ENCODE data around the gene C1orf21.

Gene C1orf21

GRCh38 chr1:184618851-184619250 lies 232.0 kb downstream of the C1orf21 start:
- no CpG with 5 or more reads among the region's 3 CpGs for WGBS (ENCODE audit: extremely low coverage, insufficient coverage, insufficient read length)
- no peaks in the 10 kb centered on the region for H3K4me1 ChIP-seq (ENCODE audit: control insufficient read depth in 1 of 2, insufficient read depth in 2 of 2, low read length in 2 of 2)
- peak; percentile 70 to 95 for DNase-seq

GRCh38 chr1:184620469-184620868 lies 233.6 kb downstream of the C1orf21 start:
- no peak overlapping the region for H3K27ac ChIP-seq (ENCODE audit: low read depth, low read length)
- no peak overlapping the region for H3K9ac ChIP-seq (ENCODE audit: low read length)
- no peak overlapping the region for H3K4me3 ChIP-seq (ENCODE audit: low read depth, low read length)
- no peak overlapping the region for H4K12ac ChIP-seq (ENCODE audit: low read depth, low read length)
- no peak overlapping the region for H2BK120ac ChIP-seq (ENCODE audit: insufficient read depth, low read length, poor library complexity)
- H2BK12ac ChIP-seq (ENCODE audit: low read length): no peak overlapping the region
- H3K79me1 ChIP-seq (ENCODE audit: low read length): no peaks in the 10 kb centered on the region
- H4K91ac ChIP-seq (ENCODE audit: low read depth, low read length): no peak overlapping the region
- H3K9me3 ChIP-seq (ENCODE audit: insufficient read depth, low read depth, low read length): no peaks in the 10 kb centered on the region
- H3K27me3 ChIP-seq (ENCODE audit: insufficient read depth, low read length): no peaks in the 10 kb centered on the region
- no peak for DNase-seq
- no peak overlapping the region for H4K8ac ChIP-seq (ENCODE audit: low read depth, low read length)
- no peak overlapping the region for H3K18ac ChIP-seq (ENCODE audit: low read length)
- H2AK5ac ChIP-seq (ENCODE audit: low read length): no peak overlapping the region
- H3K36me3 ChIP-seq (ENCODE audit: control insufficient read depth in 1 of 2, insufficient read depth in 2 of 2, low read length in 2 of 2): peaks cover 3 to 6% of the 10 kb centered on the region in 2 experiments
- no peak overlapping the region for H3K4me2 ChIP-seq (ENCODE audit: low read length)
- H3K14ac ChIP-seq (ENCODE audit: low read length): no peak overlapping the region
- H3K4me1 ChIP-seq (ENCODE audit: control insufficient read depth in 1 of 2, insufficient read depth in 2 of 2, low read length in 2 of 2): peaks cover 5 to 6% of the 10 kb centered on the region in 2 experiments
- H2AFZ ChIP-seq (ENCODE audit: insufficient read depth, low read length, poor library complexity): no peak overlapping the region
- no peak overlapping the region for H2BK5ac ChIP-seq (ENCODE audit: low read depth, low read length, poor library complexity)
- no peaks in the 10 kb centered on the region for H3K79me2 ChIP-seq (ENCODE audit: control insufficient read depth, insufficient read depth, low read length, poor library complexity)
- H3K4ac ChIP-seq (ENCODE audit: low read depth, low read length): no peak overlapping the region
- no peak overlapping the region for H3K23ac ChIP-seq (ENCODE audit: low read length)

More at GRCh38 chr1:184618851-184619250, 232.0 kb downstream of the C1orf21 start:
- Histone ChIP-seq H3K79me2 (ENCODE audit: control insufficient read depth, insufficient read depth, low read length, poor library complexity) (no peaks in the 10 kb centered on the region), H4K8ac (ENCODE audit: low read depth, low read length) (no peak overlapping the region), H2AK5ac (ENCODE audit: low read length) (no peak overlapping the region), H3K27me3 (ENCODE audit: insufficient read depth, low read length) (no peaks in the 10 kb centered on the region), H4K91ac (ENCODE audit: low read depth, low read length) (no peak overlapping the region), H3K9me3 (ENCODE audit: insufficient read depth, low read depth, low read length) (no peaks in the 10 kb centered on the region), H2BK5ac (ENCODE audit: low read depth, low read length, poor library complexity) (no peak overlapping the region), H3K18ac (ENCODE audit: low read length) (no peak overlapping the region), H2BK12ac (ENCODE audit: low read length) (no peak overlapping the region), H4K12ac (ENCODE audit: low read depth, low read length) (no peak overlapping the region), H3K14ac (ENCODE audit: low read length) (no peak overlapping the region), H3K79me1 (ENCODE audit: low read length) (no peaks in the 10 kb centered on the region), H3K27ac (ENCODE audit: low read depth, low read length) (no peak overlapping the region), H2BK120ac (ENCODE audit: insufficient read depth, low read length, poor library complexity) (no peak overlapping the region), H3K4me3 (ENCODE audit: low read depth, low read length) (no peak overlapping the region), H3K4ac (ENCODE audit: low read depth, low read length) (no peak overlapping the region), H2AFZ (ENCODE audit: insufficient read depth, low read length, poor library complexity) (no peak overlapping the region), H3K23ac (ENCODE audit: low read length) (no peak overlapping the region), H3K9ac (ENCODE audit: low read length) (no peak overlapping the region), H3K4me2 (ENCODE audit: low read length) (no peak overlapping the region), H3K36me3 (ENCODE audit: control insufficient read depth in 1 of 2, insufficient read depth in 2 of 2, low read length in 2 of 2) (peaks cover 3 to 6% of the 10 kb centered on the region in 2 experiments)

- Histone ChIP-seq H4K91ac (ENCODE audit: low read depth, low read length) (no peak overlapping the region), H3K4me3 (ENCODE audit: low read depth, low read length) (no peak overlapping the region), H3K36me3 (ENCODE audit: control insufficient read depth in 1 of 2, insufficient read depth in 2 of 2, low read length in 2 of 2) (peaks cover 3 to 9% of the 10 kb centered on the region in 2 experiments), H2AK5ac (ENCODE audit: low read length) (no peak overlapping the region), H3K4me2 (ENCODE audit: low read length) (no peak overlapping the region), H3K4me1 (ENCODE audit: control insufficient read depth in 1 of 2, insufficient read depth in 2 of 2, low read length in 2 of 2) (peaks cover 5 to 11% of the 10 kb centered on the region in 2 experiments), H4K8ac (ENCODE audit: low read depth, low read length) (no peak overlapping the region), H3K9ac (ENCODE audit: low read length) (no peak overlapping the region), H3K27me3 (ENCODE audit: insufficient read depth, low read length) (no peaks in the 10 kb centered on the region), H3K27ac (ENCODE audit: low read depth, low read length) (no peak overlapping the region), H3K9me3 (ENCODE audit: insufficient read depth, low read depth, low read length) (peaks cover 2% of the 10 kb centered on the region), H2BK12ac (ENCODE audit: low read length) (no peak overlapping the region), H4K12ac (ENCODE audit: low read depth, low read length) (no peak overlapping the region), H2BK5ac (ENCODE audit: low read depth, low read length, poor library complexity) (no peak overlapping the region), H3K79me2 (ENCODE audit: control insufficient read depth, insufficient read depth, low read length, poor library complexity) (no peaks in the 10 kb centered on the region), H3K4ac (ENCODE audit: low read depth, low read length) (no peak overlapping the region), H2AFZ (ENCODE audit: insufficient read depth, low read length, poor library complexity) (no peak overlapping the region), H3K79me1 (ENCODE audit: low read length) (no peaks in the 10 kb centered on the region), H3K23ac (ENCODE audit: low read length) (no peak overlapping the region), H3K14ac (ENCODE audit: low read length) (no peak overlapping the region), H3K18ac (ENCODE audit: low read length) (no peak overlapping the region), H2BK120ac (ENCODE audit: insufficient read depth, low read length, poor library complexity) (no peak overlapping the region)
- no peak for DNase-seq
- WGBS (ENCODE audit: extremely low coverage, insufficient coverage, insufficient read length): no CpG with 5 or more reads among the region's 5 CpGs
These were observed 234.4 kb downstream of the C1orf21 start for GRCh38 chr1:184621260-184621659.

- Histone ChIP-seq H3K23ac (ENCODE audit: low read length) (no peak overlapping the region), H3K4me2 (ENCODE audit: low read length) (no peak overlapping the region), H3K4ac (ENCODE audit: low read depth, low read length) (no peak overlapping the region), H3K4me3 (ENCODE audit: low read depth, low read length) (no peak overlapping the region), H4K8ac (ENCODE audit: low read depth, low read length) (no peak overlapping the region), H3K4me1 (ENCODE audit: control insufficient read depth in 1 of 2, insufficient read depth in 2 of 2, low read length in 2 of 2) (peaks cover 5 to 11% of the 10 kb centered on the region in 2 experiments), H3K18ac (ENCODE audit: low read length) (no peak overlapping the region), H3K14ac (ENCODE audit: low read length) (no peak overlapping the region), H4K12ac (ENCODE audit: low read depth, low read length) (no peak overlapping the region), H2BK120ac (ENCODE audit: insufficient read depth, low read length, poor library complexity) (no peak overlapping the region), H3K27me3 (ENCODE audit: insufficient read depth, low read length) (no peaks in the 10 kb centered on the region), H3K79me2 (ENCODE audit: control insufficient read depth, insufficient read depth, low read length, poor library complexity) (no peaks in the 10 kb centered on the region), H3K79me1 (ENCODE audit: low read length) (no peaks in the 10 kb centered on the region), H4K91ac (ENCODE audit: low read depth, low read length) (no peak overlapping the region), H2BK5ac (ENCODE audit: low read depth, low read length, poor library complexity) (no peak overlapping the region), H2AK5ac (ENCODE audit: low read length) (no peak overlapping the region), H3K36me3 (ENCODE audit: control insufficient read depth in 1 of 2, insufficient read depth in 2 of 2, low read length in 2 of 2) (peaks cover 3 to 9% of the 10 kb centered on the region in 2 experiments), H3K27ac (ENCODE audit: low read depth, low read length) (no peak overlapping the region), H3K9ac (ENCODE audit: low read length) (no peak overlapping the region), H2AFZ (ENCODE audit: insufficient read depth, low read length, poor library complexity) (no peak overlapping the region), H3K9me3 (ENCODE audit: insufficient read depth, low read depth, low read length) (peaks cover 2% of the 10 kb centered on the region), H2BK12ac (ENCODE audit: low read length) (no peak overlapping the region)
- DNase-seq: no peak
- no CpG with 5 or more reads among the region's 9 CpGs for WGBS (ENCODE audit: extremely low coverage, insufficient coverage, insufficient read length)
These were observed 235.5 kb downstream of the C1orf21 start for GRCh38 chr1:184622136-184622823.

Measured in trophoblast cell (in vitro differentiated cells and primary cell).